GM20000 (cell line): ENCODE measurements around the gene NBEAL2.

ENCODE experiments used
- DNase-seq: peaks from one replicate; pipeline ENCODE4 v3.0.0; 2012; ENCODE audit warnings: low spot score
- CTCF ChIP-seq: IDR thresholded peaks from 2 replicates; pipeline ENCODE4 v1.5.1; 2012; ENCODE audit warnings: mild to moderate bottlenecking, control low read depth; ENCODE audit errors: extremely low read depth, missing control alignments

NBEAL2 gene

GRCh38 chr3:47000922-47001730, 21.7 kb downstream of the NBEAL2 start:
- TF ChIP-seq CTCF: no peak
- no peak for DNase-seq

GRCh38 chr3:47001731-47002170, 22.3 kb downstream of the NBEAL2 start:
- TF ChIP-seq CTCF: no peak
- DNase-seq: no peak

GRCh38 chr3:47002171-47003055, 22.9 kb downstream of the NBEAL2 start:
- no peak for TF ChIP-seq CTCF
- DNase-seq: no peak

GRCh38 chr3:47003056-47003410, 23.6 kb downstream of the NBEAL2 start:
- no peak for TF ChIP-seq CTCF
- no peak for DNase-seq

GRCh38 chr3:47003461-47004368, 24.2 kb downstream of the NBEAL2 start:
- no peak for DNase-seq
- TF ChIP-seq CTCF: no peak

- no peak for DNase-seq
- no peak for TF ChIP-seq CTCF
Measured at GRCh38 chr3:47004369-47005211, 25.1 kb downstream of the NBEAL2 start.
